Lung (tissue), 12 donors: ENCODE measurements around the gene GPR107. TPM values are rescaled to one million over a fixed set of nuclear protein-coding genes. Genes with fewer than 3 reads are reported as not detected.

Experiments
- ATAC-seq: fragments of 200-7000 bp; cut with Tn5 transposase; one replicate; pipeline ENCODE4 v1.9.1; 2020; ENCODE audit warnings: moderate number of reproducible peaks; ENCODE audit not compliant: insufficient read depth, low FRiP score
- DNase-seq, 3 donors: peaks; one replicate each; pipeline ENCODE4 v3.0.0-alpha.2; 2013 to 2017
- H3K27ac ChIP-seq, 2 donors: one replicate each; pipeline ENCODE4 v1.5.1; 2013; ENCODE audit warnings: mild to moderate bottlenecking in 2 of 2, moderate library complexity in 2 of 2, control low read depth in 1 of 2, inconsistent platforms in 1 of 2, low read depth in 1 of 2, low read length in 1 of 2
- H3K27me3 ChIP-seq, 3 donors: one replicate each; pipeline ENCODE4 v1.5.1; 2013; ENCODE audit warnings: low read length in 2 of 3; ENCODE audit not compliant: control insufficient read depth in 3 of 3, insufficient read depth in 3 of 3
- H3K36me3 ChIP-seq, 4 donors: one replicate each; pipeline ENCODE4 v1.5.1; 2013; ENCODE audit warnings: low read length in 4 of 4, mild to moderate bottlenecking in 1 of 4, moderate library complexity in 1 of 4; ENCODE audit not compliant: control insufficient read depth in 4 of 4, insufficient read depth in 4 of 4
- H3K4me1 ChIP-seq, 5 donors: one replicate each; pipeline ENCODE4 v1.5.1; 2013; ENCODE audit warnings: low read length in 5 of 5, mild to moderate bottlenecking in 2 of 5, moderate library complexity in 1 of 5; ENCODE audit not compliant: control insufficient read depth in 5 of 5, insufficient read depth in 5 of 5
- H3K4me3 ChIP-seq: one replicate; pipeline ENCODE4 v1.5.1; 2013; ENCODE audit warnings: mild to moderate bottlenecking, control low read depth, moderate library complexity
- H3K9ac ChIP-seq, 2 donors: one replicate each; pipeline ENCODE4 v1.5.1; 2013; ENCODE audit warnings: low read length in 2 of 2, control low read depth in 1 of 2; ENCODE audit not compliant: insufficient read depth in 1 of 2
- H3K9me3 ChIP-seq, 4 donors: one replicate each; pipeline ENCODE4 v1.5.1; 2013; ENCODE audit warnings: low read length in 3 of 4, mild to moderate bottlenecking in 1 of 4, moderate library complexity in 1 of 4; ENCODE audit not compliant: control insufficient read depth in 4 of 4, insufficient read depth in 3 of 4
- WGBS, 2 donors: extraction: QIAGEN DNeasy Blood & Tissue Kit; methylation state at CpG; one replicate each; pipeline ENCODE4 v1.1.7; 2013; 5-methylcytosine and 5-hydroxymethylcytosine counted together
- polyA plus RNA-seq, 2 donors: library from polyadenylated mRNA; stranded (reverse); fragments of 200-250 nt; gene quantifications; one replicate each; pipeline ENCODE4 v1.2.1, GENCODE V29; 2013
- total RNA-seq, 2 donors: library from RNA; depleted of rRNA in 1 of 2; stranded (reverse); fragments of >200 nt in 1 of 2; gene quantifications; one replicate each; pipeline ENCODE4 v1.2.1, GENCODE V29; 2014 to 2021
- TF ChIP-seq, protein P1 (sequence below): IDR thresholded peaks from 2 replicates; pipeline ENCODE4 v1.5.1; 2012; ENCODE audit warnings: mild to moderate bottlenecking; ENCODE audit errors: control extremely low read depth, extremely low read depth
- donor health status: control.
- donor health status: control.
- donor health status: Bipolar disorder and iron deficiency.
- donor health status: healthy.
- donor health status: DM: yes; HTN: yes; CAD: no.

GPR107 gene
- total and polyA plus RNA-seq, 4 donors: 11.0 to 180 (median 33.2) TPM

- no peak overlapping the region for H3K9ac ChIP-seq
- H3K27ac ChIP-seq: no peak overlapping the region
- H3K27me3 ChIP-seq: peaks cover 0 to 17% (median 0%) of the 10 kb centered on the region in 3 donors
- no peak for ATAC-seq
- DNase-seq: no peak
- no peak overlapping the region for H3K4me3 ChIP-seq
- TF ChIP-seq, protein P1, sequence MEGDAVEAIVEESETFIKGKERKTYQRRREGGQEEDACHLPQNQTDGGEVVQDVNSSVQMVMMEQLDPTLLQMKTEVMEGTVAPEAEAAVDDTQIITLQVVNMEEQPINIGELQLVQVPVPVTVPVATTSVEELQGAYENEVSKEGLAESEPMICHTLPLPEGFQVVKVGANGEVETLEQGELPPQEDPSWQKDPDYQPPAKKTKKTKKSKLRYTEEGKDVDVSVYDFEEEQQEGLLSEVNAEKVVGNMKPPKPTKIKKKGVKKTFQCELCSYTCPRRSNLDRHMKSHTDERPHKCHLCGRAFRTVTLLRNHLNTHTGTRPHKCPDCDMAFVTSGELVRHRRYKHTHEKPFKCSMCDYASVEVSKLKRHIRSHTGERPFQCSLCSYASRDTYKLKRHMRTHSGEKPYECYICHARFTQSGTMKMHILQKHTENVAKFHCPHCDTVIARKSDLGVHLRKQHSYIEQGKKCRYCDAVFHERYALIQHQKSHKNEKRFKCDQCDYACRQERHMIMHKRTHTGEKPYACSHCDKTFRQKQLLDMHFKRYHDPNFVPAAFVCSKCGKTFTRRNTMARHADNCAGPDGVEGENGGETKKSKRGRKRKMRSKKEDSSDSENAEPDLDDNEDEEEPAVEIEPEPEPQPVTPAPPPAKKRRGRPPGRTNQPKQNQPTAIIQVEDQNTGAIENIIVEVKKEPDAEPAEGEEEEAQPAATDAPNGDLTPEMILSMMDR: no peak
- H3K9me3 ChIP-seq: no peaks in the 10 kb centered on the region
- no peaks in the 10 kb centered on the region for H3K36me3 ChIP-seq
- WGBS, 2 donors: 47 to 56% methylated on average over 4 of the region's 4 CpGs
- peaks cover 0 to 19% (median 0%) of the 10 kb centered on the region in 5 donors for H3K4me1 ChIP-seq
Measured at GRCh38 chr9:130045725-130046450, 7.8 kb upstream of the GPR107 start.

- no peak overlapping the region for H3K27ac ChIP-seq
- TF ChIP-seq, protein P1: no peak
Measured at GRCh38 chr9:130049431-130050210, 4.1 kb upstream of the GPR107 start.

GRCh38 chr9:130050462-130050861 lies 3.2 kb upstream of the GPR107 start:
- no peak overlapping the region for H3K9ac ChIP-seq
- H3K4me3 ChIP-seq: no peak overlapping the region
- H3K27ac ChIP-seq: no peak overlapping the region
- H3K36me3 ChIP-seq: no peaks in the 10 kb centered on the region
- no peaks in the 10 kb centered on the region for H3K9me3 ChIP-seq
- no peak for ATAC-seq
- no peak for DNase-seq
- TF ChIP-seq, protein P1: no peak
- no peaks in the 10 kb centered on the region for H3K27me3 ChIP-seq
- WGBS, 2 donors: 95 to 96% methylated on average over 3 of the region's 3 CpGs
- H3K4me1 ChIP-seq: peaks cover 0 to 18% (median 7%) of the 10 kb centered on the region in 5 donors

More at GRCh38 chr9:130049431-130050210, 4.1 kb upstream of the GPR107 start:
- DNase-seq: no peak
- ATAC-seq: no peak
- H3K9me3 ChIP-seq: no peaks in the 10 kb centered on the region
- no peak overlapping the region for H3K4me3 ChIP-seq
- H3K36me3 ChIP-seq: no peaks in the 10 kb centered on the region
- no peak overlapping the region for H3K9ac ChIP-seq
- peaks cover 0 to 13% (median 6%) of the 10 kb centered on the region in 5 donors for H3K4me1 ChIP-seq
- WGBS, 2 donors: 85 to 92% methylated on average over 11 of the region's 11 CpGs
- H3K27me3 ChIP-seq: no peaks in the 10 kb centered on the region
